Epithelial cell of prostate (primary cell): ENCODE data around the gene CDYL.

ENCODE experiments used
- DNase-seq: peaks from one replicate; pipeline ENCODE4 v3.0.0-alpha.2; 2011; ENCODE audit warnings: low read depth, low spot score
- H3K27ac ChIP-seq: fragments of 450-650 bp; 2 replicates; pipeline ENCODE4 v1.5.1; 2017; ENCODE audit warnings: mild to moderate bottlenecking

The CDYL gene

DNA sequence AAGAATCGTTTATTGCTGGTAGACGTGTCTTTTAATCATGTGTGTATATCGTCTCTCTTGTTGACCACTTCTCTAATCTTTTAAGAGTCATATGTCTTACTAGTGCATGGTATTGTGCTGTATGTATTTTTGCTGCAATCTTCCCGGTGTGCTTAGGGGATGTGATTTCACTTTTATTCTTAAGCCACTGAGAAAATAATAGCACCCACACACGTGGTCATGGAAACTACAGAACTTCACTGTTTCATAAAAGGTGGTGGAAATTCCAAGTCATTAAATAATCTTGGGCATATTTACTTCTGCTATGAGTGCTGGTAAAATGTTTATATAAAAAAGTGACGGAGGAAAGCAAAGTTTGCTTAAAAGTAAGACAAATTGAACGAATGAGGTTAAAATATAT, 3.0 kb upstream of the CDYL start:
- no peak overlapping the region for H3K27ac ChIP-seq
- no peak for DNase-seq

- peak overlapping the region; percentile 85 for H3K27ac ChIP-seq
- DNase-seq: no peak
Observed at GRCh38 chr6:4774296-4774695, 1.9 kb upstream of the CDYL start.

GRCh38 chr6:4774715-4775493, 1.3 kb upstream of the CDYL start:
- DNase-seq: no peak
- H3K27ac ChIP-seq: peak overlapping the region; percentile 85

DNA sequence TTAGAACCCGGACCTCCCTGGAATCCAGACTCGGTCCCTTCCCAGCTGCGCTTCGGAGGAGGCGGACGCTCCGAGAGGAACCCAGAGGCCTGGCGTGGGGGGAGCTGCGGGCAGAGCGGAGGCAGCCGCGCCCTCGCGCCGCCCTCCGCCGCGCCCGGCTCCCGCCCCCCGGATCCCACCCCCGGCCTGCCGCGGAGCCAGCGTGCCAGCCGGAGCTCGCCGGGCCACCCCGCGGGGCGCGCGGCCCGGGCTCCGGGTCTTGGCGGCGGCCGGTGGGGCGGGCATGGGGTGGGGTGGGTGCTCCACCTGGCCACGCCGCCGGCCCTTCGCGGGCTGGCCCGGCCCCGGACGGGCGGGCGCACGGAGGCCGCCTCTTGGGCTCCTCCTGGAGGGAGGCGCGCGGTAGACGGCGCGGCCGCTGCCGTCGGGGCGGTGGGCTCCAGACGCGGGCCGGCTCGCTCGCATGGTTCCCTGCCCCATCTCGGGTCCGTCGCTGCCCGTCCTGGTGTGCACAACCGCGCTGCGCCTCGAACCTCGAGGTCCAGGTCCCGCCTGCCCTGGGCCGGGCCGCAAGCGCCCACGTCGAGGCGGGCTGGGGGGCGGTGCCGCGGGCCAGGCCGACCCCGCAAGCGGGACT, 592 bp upstream of the CDYL start:
- H3K27ac ChIP-seq: peak overlapping the region; percentile 85
- peak; percentile 50 for DNase-seq

DNA sequence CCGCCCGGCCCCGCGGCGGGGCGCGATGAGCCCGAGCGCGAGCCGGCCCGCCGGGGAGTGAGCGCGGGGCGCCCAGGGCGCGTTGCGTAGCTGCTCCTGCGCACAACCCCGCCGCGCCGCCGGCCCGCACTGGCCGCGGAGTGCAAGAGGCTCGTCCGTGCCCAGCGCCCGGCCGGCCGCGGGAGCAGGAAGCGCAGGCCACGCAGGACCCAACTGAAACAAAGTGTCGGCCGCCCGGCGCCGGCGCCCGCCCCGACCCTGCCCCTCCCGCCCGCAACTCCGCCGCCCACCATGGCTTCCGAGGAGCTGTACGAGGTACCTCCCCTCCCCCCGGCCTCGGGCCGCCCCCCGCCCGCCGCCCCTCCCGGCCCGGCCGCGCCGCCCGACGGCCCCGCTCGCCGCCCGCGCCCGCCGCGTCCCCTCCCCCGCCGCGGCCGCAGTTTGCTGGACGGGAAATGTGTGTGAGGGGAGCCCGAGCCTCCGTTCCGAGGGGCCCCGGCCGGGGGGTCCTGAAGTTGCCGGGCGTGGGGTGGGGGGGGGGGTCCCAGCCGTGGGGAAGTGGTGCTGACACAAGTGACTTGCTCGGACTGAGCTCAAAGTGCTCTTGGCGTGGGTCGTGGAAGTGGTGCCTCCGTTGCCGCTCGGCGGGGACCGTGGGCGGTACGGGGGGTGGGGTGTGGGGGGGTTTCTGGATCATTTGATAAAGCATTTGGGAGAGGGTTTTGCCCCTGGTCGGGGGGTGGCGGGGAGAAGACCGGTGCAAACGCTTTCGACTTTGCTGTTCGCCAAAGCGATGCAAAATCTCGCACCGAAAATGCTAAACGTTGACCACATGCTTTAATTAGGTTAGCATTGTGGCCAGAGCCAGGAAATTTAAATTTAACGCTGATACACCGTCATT, 539 bp downstream of the CDYL start:
- H3K27ac ChIP-seq: peak overlapping the region; percentile 85
- no peak for DNase-seq

- DNase-seq: no peak
- peak overlapping the region; percentile 85 for H3K27ac ChIP-seq
Observed at GRCh38 chr6:4777394-4777935, 1.3 kb downstream of the CDYL start.

DNA sequence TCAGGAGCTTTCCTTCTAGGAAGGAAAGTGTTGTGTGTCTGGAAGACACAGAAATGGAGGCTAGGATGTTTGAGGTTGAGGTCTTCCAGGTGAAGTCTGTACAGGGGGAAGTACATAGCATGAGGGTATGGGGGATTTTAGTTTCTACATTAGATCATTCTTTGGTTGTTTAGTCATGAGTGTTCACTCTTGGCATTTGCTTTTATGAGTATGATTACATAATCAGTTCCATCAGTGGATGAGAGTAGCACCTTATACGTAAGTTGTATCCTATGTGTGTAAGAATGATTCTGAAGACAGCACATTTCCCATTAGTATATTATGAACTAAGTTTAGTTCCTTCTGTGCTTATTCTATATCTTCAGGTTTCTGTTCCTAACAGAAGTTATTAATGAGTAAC, 1.9 kb downstream of the CDYL start:
- peak overlapping the region; percentile 85 for H3K27ac ChIP-seq
- peak; percentile 31 for DNase-seq

GRCh38 chr6:4780360-4780812, 4.2 kb downstream of the CDYL start:
- no peak for DNase-seq
- no peak overlapping the region for H3K27ac ChIP-seq

DNA sequence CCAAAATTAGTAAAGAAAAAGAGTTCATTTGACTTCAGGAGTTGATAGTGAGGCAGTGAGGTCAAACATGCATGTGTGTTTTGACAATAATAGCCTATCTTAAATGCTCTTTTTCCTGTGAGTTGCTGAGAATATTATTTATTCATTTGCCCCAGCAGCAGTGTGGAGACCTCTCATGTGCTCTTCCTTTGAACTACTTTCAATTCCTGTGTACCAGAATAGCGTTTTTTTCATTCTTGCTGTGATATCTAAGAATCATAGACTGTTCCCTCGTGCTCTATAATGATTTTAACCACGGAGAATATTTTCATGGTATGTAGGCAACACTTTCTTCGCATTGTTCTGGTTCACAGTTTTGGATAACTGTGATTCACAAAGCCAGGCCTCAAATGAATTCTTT, 5.2 kb downstream of the CDYL start:
- DNase-seq: no peak
- H3K27ac ChIP-seq: no peak overlapping the region

- H3K27ac ChIP-seq: no peak overlapping the region
- DNase-seq: no peak
Observed at GRCh38 chr6:4781967-4782575, 5.9 kb downstream of the CDYL start.

DNA sequence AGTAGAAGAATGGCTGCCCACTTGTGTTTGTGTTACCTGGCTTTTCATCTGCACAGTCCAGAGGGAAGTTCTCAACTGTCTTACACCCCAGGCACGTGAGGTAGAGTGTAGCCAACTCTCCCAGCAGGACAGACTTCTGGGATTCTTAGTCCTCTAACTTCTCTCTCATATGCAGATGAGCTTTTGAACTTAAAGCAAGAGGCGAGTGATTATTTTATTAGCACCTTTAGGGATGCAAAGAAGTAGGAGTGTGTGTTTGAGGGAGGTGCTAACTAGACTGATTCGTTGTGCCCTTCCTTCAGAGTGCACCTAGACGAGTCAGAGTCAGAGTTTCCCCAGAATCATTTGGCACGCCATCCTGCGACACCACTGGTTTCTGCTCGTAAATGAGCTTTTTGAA, 10.8 kb downstream of the CDYL start:
- no peak for DNase-seq
- no peak overlapping the region for H3K27ac ChIP-seq

DNA sequence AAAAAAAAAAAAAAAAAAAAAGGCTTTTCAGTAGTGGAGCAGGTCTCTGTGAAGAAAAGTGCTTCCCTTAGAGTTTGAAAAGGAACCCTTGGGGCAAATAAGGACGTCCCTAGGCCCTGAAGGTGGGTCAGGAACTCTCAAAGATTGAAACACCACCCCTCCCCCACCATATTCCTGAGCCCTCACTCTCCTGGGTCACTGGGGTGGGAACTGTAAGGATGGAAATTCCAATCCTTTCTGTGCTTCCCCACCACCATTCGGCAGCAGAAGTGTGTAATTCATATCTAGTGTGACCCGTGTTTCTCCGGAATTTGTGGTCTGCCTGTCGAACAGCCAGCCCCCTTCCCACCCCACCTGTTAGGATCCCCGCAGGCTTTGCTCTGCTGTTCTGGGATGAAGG, 12.3 kb downstream of the CDYL start:
- no peak for DNase-seq
- no peak overlapping the region for H3K27ac ChIP-seq

- DNase-seq: no peak
Observed at GRCh38 chr6:4788953-4789584, 12.9 kb downstream of the CDYL start.

DNA sequence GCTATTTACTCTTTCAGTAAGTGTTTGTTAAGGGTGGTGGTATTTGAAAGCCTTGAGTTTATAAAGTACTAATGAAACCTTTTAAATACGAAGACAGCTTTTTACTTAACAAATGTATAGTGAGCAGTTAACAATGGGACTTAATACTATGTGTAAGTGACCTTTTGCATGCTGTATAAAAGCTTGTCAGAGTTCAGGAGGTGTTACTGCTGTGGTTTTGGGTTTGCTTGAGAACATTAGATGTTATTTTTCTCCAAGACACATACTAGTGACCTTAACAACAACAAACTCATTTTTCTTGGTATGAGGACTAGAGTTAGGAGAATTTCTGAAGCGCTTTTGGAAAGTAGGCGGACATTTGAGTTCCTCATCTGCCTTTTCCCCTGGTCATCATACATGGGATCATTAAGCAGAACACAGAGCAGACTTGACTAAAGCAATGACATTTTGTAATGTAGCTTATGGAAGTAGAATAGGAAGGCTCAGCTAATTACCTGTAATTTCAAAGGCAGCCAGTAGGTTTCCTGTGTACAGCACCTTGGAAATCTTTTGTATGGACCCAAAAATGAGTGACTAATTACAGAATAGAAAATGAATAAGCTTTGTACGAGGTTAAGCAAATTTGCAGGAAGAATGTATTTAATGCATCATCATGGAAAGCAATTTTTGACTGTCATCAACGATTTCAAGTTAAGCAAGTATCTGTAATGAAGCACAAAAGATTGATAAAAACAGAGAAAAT, 14.1 kb downstream of the CDYL start:
- no peak for DNase-seq
- H3K27ac ChIP-seq: no peak overlapping the region

More at GRCh38 chr6:4788953-4789584, 12.9 kb downstream of the CDYL start:
- H3K27ac ChIP-seq: no peak overlapping the region

- H3K27ac ChIP-seq: no peak overlapping the region
- no peak for DNase-seq
Observed at GRCh38 chr6:4794140-4794707, 18.0 kb downstream of the CDYL start.

DNA sequence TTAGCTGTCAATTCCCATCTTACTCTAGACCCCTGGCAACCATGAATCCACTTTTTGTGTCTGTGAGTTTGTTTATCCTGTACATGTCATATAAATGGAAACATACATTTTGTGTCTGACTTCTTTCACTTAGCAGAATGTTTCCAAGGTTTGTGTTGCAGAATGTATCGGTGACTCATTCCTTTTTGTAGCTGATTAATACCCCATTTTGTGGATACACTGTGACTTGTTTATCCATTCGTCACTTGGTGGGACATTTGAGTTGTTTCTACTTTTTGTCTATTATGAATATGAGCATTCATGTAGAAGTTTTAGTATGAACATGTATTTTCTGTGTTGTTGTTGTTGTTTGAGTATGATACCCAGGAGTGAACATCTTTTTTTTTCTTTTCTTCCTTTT, 21.4 kb downstream of the CDYL start:
- no peak overlapping the region for H3K27ac ChIP-seq
- no peak for DNase-seq

GRCh38 chr6:4799912-4800311, 23.7 kb downstream of the CDYL start:
- no peak for DNase-seq
- H3K27ac ChIP-seq: no peak overlapping the region

DNA sequence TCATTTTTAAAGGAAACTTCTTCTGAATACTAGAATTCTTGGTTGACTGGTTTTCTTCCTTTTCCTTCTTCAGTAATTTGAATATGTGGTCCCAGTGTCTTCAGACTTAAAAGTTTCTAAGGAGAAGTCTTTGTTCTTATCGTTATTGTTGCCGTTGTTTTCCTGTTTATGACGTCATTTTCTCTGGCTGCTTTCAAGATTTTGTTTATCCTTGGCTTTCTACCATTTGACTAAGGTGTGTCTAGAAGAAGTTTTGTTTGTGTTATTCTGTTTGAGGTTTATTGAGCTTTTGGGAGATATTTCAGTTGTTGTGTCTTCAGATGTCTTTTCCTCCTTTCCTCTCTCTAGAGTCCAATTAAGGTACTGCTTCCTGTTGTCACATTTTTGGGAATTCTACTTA, 24.5 kb downstream of the CDYL start:
- no peak overlapping the region for H3K27ac ChIP-seq
- DNase-seq: no peak
